ENCODE data around the gene PARP3. TPM values are rescaled to one million over a fixed set of nuclear protein-coding genes. Genes with fewer than 3 reads are reported as not detected.
"Not testable (repeated sequence)": the region's sequence is repeated elsewhere in the genome, so short reads cannot be mapped to it uniquely, and the experiment has no call there.

The PARP3 gene
- total RNA-seq, 2 experiments from 2014 or later: 10.6 to 12.2 TPM

DNA sequence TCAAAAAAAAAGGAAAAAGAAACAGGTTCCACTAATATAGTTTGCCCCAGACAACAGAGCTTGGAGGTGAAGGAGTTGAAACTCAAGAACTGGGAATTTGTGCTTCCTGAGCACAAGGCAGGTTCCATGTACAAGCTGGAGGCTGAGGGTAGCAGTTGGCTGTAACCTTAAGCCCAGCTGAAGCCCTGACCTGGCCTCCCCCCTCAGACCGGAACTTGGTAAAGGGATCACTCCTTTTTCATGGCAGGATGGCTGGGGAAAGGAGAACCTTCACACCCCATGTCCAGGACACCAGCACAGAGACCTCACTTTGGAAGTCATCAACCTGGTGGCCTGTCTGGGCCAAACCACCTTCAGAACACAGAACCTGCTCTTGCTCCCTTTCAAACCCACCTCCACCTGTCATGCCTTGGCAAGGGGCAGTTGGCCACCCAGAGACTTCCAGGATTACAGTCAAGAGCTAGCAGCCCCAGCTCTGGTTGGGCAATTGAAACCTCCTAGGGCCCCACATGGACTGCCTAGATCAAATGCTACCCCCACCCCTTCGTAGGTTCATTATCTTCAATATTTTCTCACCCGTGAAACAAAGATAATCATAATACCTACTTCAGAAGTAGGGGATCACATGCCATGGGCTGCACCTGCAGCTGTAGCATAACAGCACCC lies 50.0 kb downstream of the PARP3 start:
- Mint-ChIP-seq H3K36me3 (ENCODE audit: low read depth) (peaks cover 46% of the 10 kb centered on the region), H3K4me1 (peaks cover 26% of the 10 kb centered on the region), H3K27ac (peak overlapping the region; percentile 100), H3K9me3 (ENCODE audit: low read depth) (no peaks in the 10 kb centered on the region), H3K4me3 (peak overlapping the region; percentile 100), H3K27me3 (no peaks in the 10 kb centered on the region)
- DNase-seq (no peak), ATAC-seq (no peak)
- intact Hi-C loops (cut with DNase I, micrococcal nuclease): loop anchor here (10.0 kb wide), 2 partner anchors 283 to 1353 kb away; partner anchors contain the start of genes DCP1A (in 1 of the 2) and WDR82 (in 1 of the 2)
- CTCF ChIA-PET: interaction anchor here (1.0 to 3.5 kb wide), 3 partner anchors 9 to 18 kb away, joined by 3 to 25 read pairs (median 5); partner anchors contain the start of genes ABHD14B and ACY1
- POLR2A ChIA-PET: interaction anchor here (0.6 to 4.5 kb wide), 7 partner anchors 9 to 544 kb away, joined by 3 to 43 read pairs (median 4); partner anchors contain the start of genes ABHD14A, ACY1 and UQCC5

DNA sequence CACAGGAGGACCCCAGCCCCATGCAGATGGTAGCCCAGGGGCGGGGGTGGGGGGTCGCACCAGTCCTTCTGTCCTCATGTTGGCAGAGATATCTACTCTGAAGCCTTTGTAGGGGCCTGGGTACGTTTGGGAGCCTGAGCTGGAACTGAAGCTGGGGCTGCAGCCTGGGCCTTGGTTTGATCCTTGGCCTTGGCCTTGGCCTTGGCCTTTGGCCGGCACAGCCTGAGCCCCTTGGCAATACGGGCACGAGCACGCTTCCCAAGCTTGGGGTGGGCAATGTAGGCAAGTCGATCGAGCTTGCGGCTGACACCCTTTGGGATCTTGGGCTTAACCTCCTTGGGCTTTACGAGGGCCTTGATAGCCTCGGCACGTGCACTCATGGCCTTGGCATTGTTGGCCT lies 51.5 kb downstream of the PARP3 start:
- Mint-ChIP-seq H3K4me3 (peak overlapping the region; percentile 100), H3K27ac (peak overlapping the region; percentile 100), H3K4me1 (peaks cover 26% of the 10 kb centered on the region), H3K36me3 (ENCODE audit: low read depth) (peaks cover 46% of the 10 kb centered on the region)
- not testable (repeated sequence) for ATAC-seq; DNase-seq; H3K9me3 Mint-ChIP-seq (ENCODE audit: low read depth); H3K27me3 Mint-ChIP-seq
- POLR2A ChIA-PET: interaction anchor here (0.6 to 4.5 kb wide), 4 partner anchors 10 to 258 kb away, joined by 3 to 43 read pairs (median 7); partner anchors contain the start of gene ACY1
- CTCF ChIA-PET: interaction anchor here (0.6 to 3.5 kb wide), 3 partner anchors 11 to 131 kb away, joined by 3 to 25 read pairs (median 8); partner anchors contain the start of genes ABHD14B and ACY1
- intact Hi-C loops (cut with DNase I, micrococcal nuclease): loop anchor here (2.0 to 10.0 kb wide), 3 partner anchors 19 to 1351 kb away; partner anchors contain the start of genes ABHD14A (in 1 of the 2), ABHD14B (in 1 of the 2), DCP1A (in 1 of the 2) and WDR82 (in 1 of the 2)

DNA sequence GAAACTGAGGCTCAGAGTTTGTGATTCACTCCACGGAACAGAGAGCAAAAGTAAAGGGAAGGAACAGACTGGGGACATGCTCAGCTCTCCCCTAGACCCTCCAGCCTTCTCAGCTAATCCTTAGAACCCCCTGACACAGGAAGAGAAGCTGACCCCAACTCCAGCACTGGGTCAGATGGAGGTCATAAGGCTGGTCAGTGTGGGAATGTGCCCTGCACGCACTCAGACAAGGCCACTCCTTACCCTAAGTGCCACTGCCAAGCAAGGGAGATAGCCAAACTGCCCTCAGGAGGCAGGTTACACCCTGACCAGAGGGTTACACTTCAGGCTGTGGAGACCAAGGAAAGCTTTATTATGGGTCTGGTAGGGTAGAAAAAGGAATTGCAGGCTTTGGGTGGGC lies 52.4 kb downstream of the PARP3 start:
- H3K36me3 Mint-ChIP-seq (ENCODE audit: low read depth): peaks cover 46% of the 10 kb centered on the region
- DNase-seq (no peak), ATAC-seq (no peak)
- ChIA-PET POLR2A (interaction anchor here (0.6 to 4.5 kb wide), 3 partner anchors 11 to 173 kb away, joined by 3 to 43 read pairs (median 34); partner anchors contain the start of gene ACY1), CTCF (interaction anchor here (0.6 to 2.4 kb wide), 4 partner anchors 12 to 228 kb away, joined by 3 to 24 read pairs (median 10); partner anchors contain the start of genes ABHD14B, ACY1 and DUSP7)
- intact Hi-C loops (cut with DNase I, micrococcal nuclease): loop anchor here (2.0 to 10.0 kb wide), 3 partner anchors 20 to 1350 kb away; partner anchors contain the start of genes ABHD14A (in 1 of the 2), ABHD14B (in 1 of the 2), DCP1A (in 1 of the 2) and WDR82 (in 1 of the 2)
- peaks cover 26% of the 10 kb centered on the region for H3K4me1 Mint-ChIP-seq
- no peaks in the 10 kb centered on the region for H3K9me3 Mint-ChIP-seq (ENCODE audit: low read depth)
- H3K27ac Mint-ChIP-seq: peak overlapping the region; percentile 100
- peak overlapping the region; percentile 100 for H3K4me3 Mint-ChIP-seq
- H3K27me3 Mint-ChIP-seq: no peaks in the 10 kb centered on the region

DNA sequence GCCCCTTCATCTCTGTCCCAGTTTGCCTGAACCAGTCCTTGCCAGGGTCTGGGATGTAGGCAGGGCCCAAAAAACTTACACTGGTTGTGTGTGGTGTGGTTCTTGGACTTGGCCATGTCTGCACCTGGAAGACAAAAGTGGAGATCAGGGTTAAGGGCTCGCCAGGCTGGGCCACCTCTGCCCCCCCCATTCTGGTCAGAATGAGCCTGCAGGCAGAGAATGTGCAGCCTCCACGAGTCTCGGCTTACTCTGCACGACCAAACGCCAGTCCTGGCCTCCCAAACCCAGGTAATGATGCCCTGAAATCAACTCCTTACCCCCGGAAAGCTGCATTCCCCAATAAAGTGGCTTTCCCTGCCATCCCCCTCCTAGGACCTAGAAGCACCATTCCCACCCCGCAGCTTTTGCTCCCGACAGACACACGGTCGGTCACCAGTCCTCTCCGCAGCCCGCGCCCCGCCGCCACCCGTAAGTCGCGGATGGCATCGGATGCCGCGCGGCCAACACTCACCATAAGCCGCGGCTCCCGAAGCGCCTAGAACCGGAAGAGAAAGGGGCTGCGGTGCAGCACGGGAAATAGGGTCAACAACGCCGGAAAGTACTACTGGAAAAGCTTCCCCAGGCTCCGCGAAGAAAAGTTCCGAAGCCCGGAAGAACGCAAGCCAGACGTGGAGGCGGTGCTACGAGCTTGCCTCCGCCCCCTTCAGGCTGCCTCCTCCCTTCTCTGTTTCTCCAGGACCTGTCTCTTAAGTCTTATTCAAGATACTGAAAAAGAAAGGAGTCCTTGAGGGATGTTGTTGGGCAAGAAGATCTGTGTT lies 53.4 kb downstream of the PARP3 start, which contains the start of gene RPL29:
Gene RPL29, minus strand, starts transcription at position 550 of the 818 bp plus-strand sequence. Its CDS starts 434 bp downstream, at position 116.
- H3K27ac Mint-ChIP-seq: peak within 1 kb of the TSS; percentile 100
- POLR2A ChIA-PET: interaction anchor here (0.6 to 1.9 kb wide), 14 partner anchors 9 to 495 kb away, joined by 3 to 34 read pairs (median 5); partner anchors contain the start of genes ABHD14B, ACY1, DUSP7 and PARP3
- H3K36me3 Mint-ChIP-seq (ENCODE audit: low read depth): peaks cover 46% of the 10 kb centered on the region
- no peaks in the 10 kb centered on the region for H3K27me3 Mint-ChIP-seq
- DNase-seq (peak; percentile 96), ATAC-seq (peak; percentile 95)
- no peaks in the 10 kb centered on the region for H3K9me3 Mint-ChIP-seq (ENCODE audit: low read depth)
- CTCF ChIA-PET: interaction anchor here (0.7 to 2.4 kb wide), 15 partner anchors 13 to 159 kb away, joined by 3 to 24 read pairs (median 4); partner anchors contain the start of genes ABHD14B, ACY1, DUSP7 and PARP3
- H3K4me1 Mint-ChIP-seq: peaks cover 26% of the 10 kb centered on the region
- peak within 1 kb of the TSS; percentile 100 for H3K4me3 Mint-ChIP-seq
- intact Hi-C loops (cut with DNase I, micrococcal nuclease): loop anchor here (1.0 to 10.0 kb wide), 12 partner anchors 12 to 1643 kb away; partner anchors contain the start of genes ABHD14B (in 2 of the 2), ACY1 (in 2 of the 2), PARP3 (in 2 of the 2) and WDR82 (in 2 of the 2)

DNA sequence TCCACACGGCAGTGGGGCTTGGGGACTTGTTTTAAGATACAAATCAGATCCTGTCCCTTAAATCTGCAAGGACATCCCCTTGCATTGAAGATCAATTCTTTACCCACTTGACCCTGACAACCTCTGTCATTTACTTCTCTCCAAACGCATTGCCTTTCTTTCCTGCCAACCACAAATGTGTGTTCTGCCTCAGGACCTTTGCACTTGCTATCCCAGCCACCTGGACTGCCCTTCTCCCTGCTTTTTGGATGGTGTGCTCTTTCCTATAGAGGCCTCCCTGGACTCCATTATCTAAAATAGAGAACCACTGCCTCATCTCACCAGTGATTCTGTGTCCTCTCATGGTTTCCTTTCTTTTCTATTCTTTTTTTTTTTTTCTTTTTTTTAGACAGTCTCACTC lies 55.0 kb downstream of the PARP3 start:
- Mint-ChIP-seq H3K27ac (peak overlapping the region; percentile 1), H3K36me3 (ENCODE audit: low read depth) (peaks cover 35% of the 10 kb centered on the region), H3K27me3 (no peaks in the 10 kb centered on the region), H3K4me1 (peaks cover 25% of the 10 kb centered on the region), H3K9me3 (ENCODE audit: low read depth) (no peaks in the 10 kb centered on the region), H3K4me3 (peak overlapping the region; percentile 5)
- ChIA-PET POLR2A (no interaction called here), CTCF (interaction anchor here (1.4 kb wide), 1 partner anchor 342 kb away, joined by 6 read pairs; no protein-coding TSS in a partner anchor)
- ATAC-seq (no peak), DNase-seq (no peak)
- intact Hi-C loops (cut with DNase I, micrococcal nuclease): loop anchor here (5.0 to 10.0 kb wide), 5 partner anchors 225 to 1645 kb away; partner anchors contain the start of genes CYB561D2 (in 1 of the 2), DCP1A (in 1 of the 2), MANF (in 1 of the 2) and NPRL2 (in 1 of the 2)

DNA sequence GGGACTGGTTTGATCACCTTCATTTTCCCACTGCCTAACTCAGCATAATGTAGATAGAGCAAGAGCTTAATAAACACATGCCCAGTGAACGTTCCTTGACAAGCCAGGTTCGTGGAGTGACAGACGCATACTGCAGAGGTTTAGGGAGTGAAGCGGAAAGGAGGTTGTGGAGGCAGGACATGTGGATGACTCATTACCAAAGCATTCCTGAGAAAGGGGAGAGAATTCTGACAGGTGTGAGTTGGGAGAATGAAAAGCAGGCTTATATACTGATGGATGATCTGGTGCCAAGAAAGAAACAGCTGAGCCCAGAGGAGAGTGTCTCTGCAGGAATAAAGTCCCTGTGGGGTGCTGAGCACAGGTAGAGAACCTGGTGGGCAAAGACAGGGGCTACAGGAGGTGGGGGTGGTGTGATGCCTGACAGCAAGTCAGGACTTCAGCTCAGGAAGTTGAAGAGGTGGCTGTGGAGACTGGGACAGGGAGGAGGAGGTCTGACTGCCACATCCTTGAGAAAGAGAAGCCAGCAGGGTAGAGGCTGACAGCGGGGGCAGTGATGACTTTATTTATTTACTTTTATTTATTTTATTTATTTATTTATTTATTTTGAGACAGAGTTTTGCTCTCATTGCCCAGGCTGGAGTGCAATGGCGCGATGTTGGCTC lies 55.9 kb downstream of the PARP3 start:
- no peak overlapping the region for H3K27ac Mint-ChIP-seq
- intact Hi-C loops (cut with DNase I, micrococcal nuclease): loop anchor here (5.0 to 10.0 kb wide), 5 partner anchors 224 to 1646 kb away; partner anchors contain the start of genes CYB561D2 (in 1 of the 2), DCP1A (in 1 of the 2), MANF (in 1 of the 2) and NPRL2 (in 1 of the 2)
- H3K4me3 Mint-ChIP-seq: no peak overlapping the region
- ChIA-PET CTCF (interaction anchor here (0.6 to 1.6 kb wide), 6 partner anchors 15 to 342 kb away, joined by 3 to 7 read pairs (median 6); partner anchors contain the start of genes ACY1, DUSP7 and WDR82), POLR2A (interaction anchor here (0.6 kb wide), 1 partner anchor 160 kb away, joined by 5 read pairs; no protein-coding TSS in a partner anchor)
- peaks cover 17% of the 10 kb centered on the region for H3K4me1 Mint-ChIP-seq
- ATAC-seq: no peak
- no peaks in the 10 kb centered on the region for H3K9me3 Mint-ChIP-seq (ENCODE audit: low read depth)
- no peak for DNase-seq
- H3K27me3 Mint-ChIP-seq: no peaks in the 10 kb centered on the region
- peaks cover 27% of the 10 kb centered on the region for H3K36me3 Mint-ChIP-seq (ENCODE audit: low read depth)

Other genes with a start within 250 kb of the PARP3 start
- gene GRM2, start 235.3 kb upstream of the PARP3 start, total RNA-seq: under 1 TPM; 0.27 to 0.47 TPM
- gene IQCF6, start 163.1 kb upstream of the PARP3 start, total RNA-seq: not detected
- gene IQCF2, start 80.7 kb upstream of the PARP3 start, total RNA-seq: not detected
- gene IQCF5, start 66.8 kb upstream of the PARP3 start, total RNA-seq: not detected
- not detected for gene IQCF1, start 39.0 kb upstream of the PARP3 start, total RNA-seq
- 10 to 100 TPM; 38.2 to 39.3 TPM for gene RRP9, start 459 bp upstream of the PARP3 start, total RNA-seq
- not detected for gene GPR62, start 13.0 kb downstream of the PARP3 start, total RNA-seq
- 10 to 100 TPM; 12.5 to 13.6 TPM for gene PCBP4, start 25.1 kb downstream of the PARP3 start, total RNA-seq
- gene ABHD14B, start 31.7 kb downstream of the PARP3 start, total RNA-seq: 10 to 100 TPM; 62.4 to 65.0 TPM
- 1 to 10 TPM; 6.3 to 7.5 TPM for gene ABHD14A, start 32.7 kb downstream of the PARP3 start, total RNA-seq
- gene ACY1, start 41.2 kb downstream of the PARP3 start, total RNA-seq: 10 to 100 TPM; 61.5 to 90.0 TPM
- 1,000 to 10,000 TPM; 1,975 to 2,071 TPM for gene RPL29, start 53.5 kb downstream of the PARP3 start, total RNA-seq
- gene DUSP7, start 114.2 kb downstream of the PARP3 start, total RNA-seq: 10 to 100 TPM; 17.1 to 20.3 TPM
- gene POC1A, start 212.1 kb downstream of the PARP3 start, total RNA-seq: 10 to 100 TPM; 23.4 to 26.1 TPM